GM12878 (cell line): ENCODE results near the gene AKAP1. TPM values are rescaled to one million over a fixed set of nuclear protein-coding genes. Genes with fewer than 3 reads are reported as not detected.

Source experiments
- ATAC-seq: fragments of 200-7000 bp; cut with Tn5 transposase; 3 replicates; pipeline ENCODE4 v1.9.1; 2020; ENCODE audit warnings: mild to moderate bottlenecking, moderate library complexity
- BruUV-seq: library from RNA; stranded (reverse); fragments of 400-500 nt; replicated peaks from 2 replicates; lab custom pipeline; 2021; lab: Mats Ljungman, UMichigan
- CTCF ChIA-PET: fragments of 300-600 bp; sonication (Branson Sonifier 250); formaldehyde crosslinking; extraction: SDS; loops from one replicate; lab custom pipeline; 2021; ENCODE audit warnings: inconsistent platforms; lab: Yijun Ruan, JAX
- POLR2A ChIA-PET: fragments of 350-600 bp; formaldehyde crosslinking; extraction: SDS; loops from one replicate; lab custom pipeline; 2021; ENCODE audit warnings: inconsistent platforms; lab: Charles Lee
- RAD21 ChIA-PET: fragments of 300-600 bp; sonication (Branson Sonifier 250); formaldehyde crosslinking; loops from one replicate; lab custom pipeline; 2023; ENCODE audit warnings: antibody characterized with exemption; ENCODE audit not compliant: unreplicated experiment; lab: Charles Lee
- SMC1A ChIA-PET: fragments of 300-600 bp; sonication (Branson Sonifier 250); formaldehyde crosslinking; loops from one replicate; lab custom pipeline; 2023; ENCODE audit not compliant: unreplicated experiment, uncharacterized antibody; lab: Charles Lee
- DNase-seq: peaks from one replicate; pipeline ENCODE4 v3.0.0-alpha.2; 2011; ENCODE audit warnings: low read depth, low spot score
- FAIRE-seq: peaks from 3 replicates; lab custom pipeline; 2011; peaks lifted over from hg19 to GRCh38; lab: Jason Lieb, UNC
- H2AFZ ChIP-seq: 2 replicates; pipeline ENCODE4 v1.6.0; 2011; ENCODE audit warnings: low read depth, low read length, control low read depth; ENCODE audit not compliant: control insufficient read depth
- H3K27ac ChIP-seq: 2 replicates; pipeline ENCODE4 v1.5.1; 2011; ENCODE audit warnings: control low read depth; ENCODE audit not compliant: control insufficient read depth, insufficient read depth
- H3K27me3 ChIP-seq, 2 experiments: replicated peaks in 1 of 2; 2 replicates each; pipeline versions ENCODE4 v1.6.0 to v1.6.1; 2011; ENCODE audit warnings: low read length in 1 of 2; ENCODE audit not compliant: control insufficient read depth in 2 of 2, insufficient read depth in 2 of 2
- H3K36me3 ChIP-seq, 2 experiments: 2 replicates each; pipeline ENCODE4 v1.5.1; 2011; ENCODE audit warnings: low read length in 1 of 2; ENCODE audit not compliant: control insufficient read depth in 2 of 2, insufficient read depth in 2 of 2
- H3K4me1 ChIP-seq: 2 replicates; pipeline ENCODE4 v1.6.1; 2011; ENCODE audit warnings: mild to moderate bottlenecking, low read length, moderate library complexity, mixed read lengths; ENCODE audit not compliant: control insufficient read depth, insufficient read depth
- H3K4me2 ChIP-seq: 2 replicates; pipeline ENCODE4 v1.6.0; 2011; ENCODE audit warnings: control low read depth; ENCODE audit not compliant: control insufficient read depth, insufficient read depth
- H3K4me3 ChIP-seq: fragments of 200-600 bp; sonication (generic); 2 replicates; pipeline ENCODE4 v1.5.1; 2016
- H3K79me2 ChIP-seq: 2 replicates; pipeline ENCODE4 v1.6.0; 2011; ENCODE audit warnings: low read length; ENCODE audit not compliant: control insufficient read depth, insufficient read depth
- H3K9ac ChIP-seq: 2 replicates; pipeline ENCODE4 v1.8.0; 2011; ENCODE audit warnings: low read length, control low read depth, mixed read lengths; ENCODE audit not compliant: control insufficient read depth, insufficient read depth
- H3K9me3 ChIP-seq: replicated peaks from 3 replicates; pipeline ENCODE4 v1.5.1; 2011; ENCODE audit warnings: mild to moderate bottlenecking, low read length; ENCODE audit not compliant: control insufficient read depth, insufficient read depth
- H4K20me1 ChIP-seq: 2 replicates; pipeline ENCODE4 v1.6.0; 2011; ENCODE audit not compliant: control insufficient read depth, insufficient read depth
- BCLAF1 ChIP-seq: fragments of 450-650 bp; IDR thresholded peaks from 2 replicates; pipeline ENCODE4 v1.6.1; 2017; ENCODE audit warnings: antibody characterized with exemption, mild to moderate bottlenecking, moderate library complexity
- CHD1 ChIP-seq: IDR thresholded peaks from 2 replicates; pipeline ENCODE4 v1.6.1; 2012; ENCODE audit warnings: low read depth, low read length, improper control_type of control experiment
- EED ChIP-seq: sonication (generic); IDR thresholded peaks from 2 replicates; pipeline ENCODE4 v1.6.1; 2016; ENCODE audit warnings: antibody characterized with exemption, low read depth
- ELK1 ChIP-seq: IDR thresholded peaks from 2 replicates; pipeline ENCODE4 v1.6.1; 2012; ENCODE audit warnings: low read depth, low read length, improper control_type of control experiment
- GABPA ChIP-seq: IDR thresholded peaks from 2 replicates; pipeline ENCODE4 v1.6.1; 2014; ENCODE audit warnings: antibody characterized with exemption, low read depth, mild to moderate bottlenecking, inconsistent platforms
- HDAC2 ChIP-seq: fragments of 200-600 bp; sonication (generic); IDR thresholded peaks from 2 replicates; pipeline ENCODE4 v1.6.1; 2017
- HDGF ChIP-seq: fragments of 450-650 bp; IDR thresholded peaks from 2 replicates; pipeline ENCODE4 v1.6.1; 2016; ENCODE audit warnings: antibody characterized with exemption
- MTA3 ChIP-seq: IDR thresholded peaks from 2 replicates; pipeline ENCODE4 v1.6.1; 2012; ENCODE audit warnings: low read length, inconsistent platforms, borderline replicate concordance
- MXI1 ChIP-seq: fragments of 150-350 bp; IDR thresholded peaks from 2 replicates; pipeline ENCODE4 v1.6.1; 2011; ENCODE audit warnings: low read depth, mild to moderate bottlenecking, inconsistent platforms, low read length, improper control_type of control experiment
- POU2F2 ChIP-seq: IDR thresholded peaks from 3 replicates; pipeline ENCODE4 v1.6.1; 2011; ENCODE audit warnings: low read depth, mild to moderate bottlenecking, low read length, borderline replicate concordance
- RCOR1 ChIP-seq: conservative IDR thresholded peaks from 2 replicates; pipeline ENCODE4 v1.6.1; 2012; ENCODE audit warnings: low read depth, low read length, improper control_type of control experiment
- SUPT20H ChIP-seq: IDR thresholded peaks from 2 replicates; pipeline ENCODE4 v1.6.1; 2011; ENCODE audit warnings: low read depth, mild to moderate bottlenecking, low read length, moderate library complexity, borderline replicate concordance; ENCODE audit not compliant: control insufficient read depth
- TCF7 ChIP-seq: IDR thresholded peaks from 2 replicates; pipeline ENCODE4 v1.6.1; 2014; ENCODE audit warnings: antibody characterized with exemption, borderline replicate concordance
- ZBTB11 ChIP-seq: fragments of 450-650 bp; formaldehyde crosslinking; IDR thresholded peaks from 2 replicates; pipeline ENCODE4 v1.5.0; 2022; ENCODE audit warnings: mild to moderate bottlenecking, missing genetic modification characterization
- ZNF274 ChIP-seq: IDR thresholded peaks from one replicate; pipeline ENCODE4 v1.8.0; 2011; ENCODE audit not compliant: insufficient read length, insufficient read depth
- WGBS: methylation state at CpG from one replicate; pipeline ENCODE4 v1.1.6; 2016; ENCODE audit warnings: low lambda C conversion rate; ENCODE audit not compliant: insufficient replicate concordance, insufficient coverage; ENCODE audit errors: missing lambda C conversion rate; 5-methylcytosine and 5-hydroxymethylcytosine counted together
- in situ Hi-C: fragments of 300-500 bp; cut with MboI; formaldehyde crosslinking; loops from 9 replicates; pipeline ENCODE4 v1.14.3; 2018; ENCODE audit warnings: mixed read lengths
- intact Hi-C: fragments of 100-400 bp; cut with micrococcal nuclease; formaldehyde crosslinking; loops from one replicate; pipeline ENCODE4 v1.14.2; 2022; ENCODE audit not compliant: unreplicated experiment
- polyA plus RNA-seq, 11 experiments: library from polyadenylated mRNA; depleted of rRNA in 4 of 11; unstranded in 6 of 11; stranded (reverse) in 5 of 11; fragments of >200 nt; fragmentation: Nextera tagmentation in 4 of 11; fragmentation: Illumina TruSeq in 1 of 11; extraction: Ambion mirVana in 4 of 11; extraction: Trizol in 1 of 11; gene quantifications; 1 replicate in 1 of 11; 2 replicates in 10 of 11; pipeline versions ENCODE4 v1.2.1 to v1.2.3, GENCODE V29; 2011 to 2016; ENCODE audit warnings: inconsistent platforms in 2 of 11, missing spikeins in 2 of 11, low read depth in 1 of 11
- total RNA-seq, 4 experiments: library from RNA; depleted of rRNA in 3 of 4; stranded (reverse); fragments of >200 nt in 3 of 4; fragmentation: Illumina TruSeq in 1 of 4; extraction: Trizol in 1 of 4; gene quantifications; 2 replicates each; pipeline versions ENCODE4 v1.2.1 to v1.2.3, GENCODE V29; 2013 to 2021

The AKAP1 gene
- total and polyA plus RNA-seq, 10 of the 15 experiments (the other 5 are each of a cell fraction or from before 2014, with no cell fraction given) = 11.9 to 50.5 (median 38.1) TPM

GRCh38 chr17:57160624-57161023, 75.6 kb downstream of the AKAP1 start:
- ATAC-seq = no peak
- Histone ChIP-seq H3K27ac (no peak overlapping the region), H3K79me2 (no peaks in the 10 kb centered on the region), H3K9me3 (no peaks in the 10 kb centered on the region; the same call in 1 of the 3 replicates), H3K27me3 (no peaks in the 10 kb centered on the region), H3K4me3 (no peak overlapping the region), H3K4me2 (no peak overlapping the region), H2AFZ (no peak overlapping the region), H3K36me3 (no peaks in the 10 kb centered on the region), H3K9ac (no peak overlapping the region), H3K4me1 (peaks cover 2% of the 10 kb centered on the region; the same call in 1 of the 2 replicates), H4K20me1 (no peaks in the 10 kb centered on the region)
- no TSS peak for BruUV-seq
- in situ Hi-C loops (no loop called here), intact Hi-C loops (no loop called here)
- no peak for DNase-seq
- ChIA-PET RAD21 (no interaction called here), SMC1A (no interaction called here), POLR2A (no interaction called here), CTCF (no interaction called here)
- 100% methylated on average over 3 of the region's 3 CpGs for WGBS
- no peak for FAIRE-seq
- TF ChIP-seq HDAC2 (no peak), TCF7 (no peak), SUPT20H (no peak), CHD1 (no peak), RCOR1 (no peak), ZNF274 (no peak), GABPA (no peak), MTA3 (no peak), POU2F2 (no peak), ZBTB11 (CRISPR knock-in tag) (no peak), EED (no peak), BCLAF1 (no peak), ELK1 (no peak), HDGF (no peak), MXI1 (no peak)
